TTC549 (cell line): ENCODE measurements around the gene MEN1.
A peak's percentile ranks its signal among the peaks of the same experiment; 100 is the strongest.

ENCODE experiments used
- FAIRE-seq: peaks from 2 replicates; lab custom pipeline; 2012; peaks lifted over from hg19 to GRCh38; lab: Jason Lieb, UNC

MEN1 gene

GRCh38 chr11:64762674-64763525 is 47.5 kb downstream of the MEN1 start:
- FAIRE-seq = no peak

GRCh38 chr11:64762277-64762673 is 48.1 kb downstream of the MEN1 start:
- no peak for FAIRE-seq

GRCh38 chr11:64760759-64761420 is 49.5 kb downstream of the MEN1 start:
- FAIRE-seq = no peak

- peak; percentile 77 for FAIRE-seq
Observed at GRCh38 chr11:64759722-64760719, 50.3 kb downstream of the MEN1 start, which contains the start of gene PYGM. PYGM (minus strand) TSS chr11:64759974; CDS start chr11:64759898, 76 bp downstream.

GRCh38 chr11:64759131-64759721 is 51.1 kb downstream of the MEN1 start:
- FAIRE-seq = no peak

GRCh38 chr11:64758330-64759079 is 51.8 kb downstream of the MEN1 start:
- no peak for FAIRE-seq

- FAIRE-seq = no peak
Observed at GRCh38 chr11:64757549-64758329, 52.6 kb downstream of the MEN1 start.

GRCh38 chr11:64755681-64756361 is 54.5 kb downstream of the MEN1 start:
- no peak for FAIRE-seq

GRCh38 chr11:64754919-64755662 is 55.3 kb downstream of the MEN1 start:
- FAIRE-seq = no peak

- no peak for FAIRE-seq
Observed at GRCh38 chr11:64754124-64754918, 56.0 kb downstream of the MEN1 start.
